HL-60 (cell line): ENCODE results near the gene FAM120A.

ENCODE experiments used
- CTCF ChIP-seq: IDR thresholded peaks from one replicate; pipeline ENCODE4 v1.5.1; 2011; ENCODE audit warnings: low read length, control low read depth, inconsistent platforms; ENCODE audit not compliant: insufficient read depth
- GABPA ChIP-seq: IDR thresholded peaks from 2 replicates; pipeline ENCODE4 v1.6.1; 2012; ENCODE audit warnings: low read depth
- POLR2AphosphoS5 ChIP-seq: IDR thresholded peaks from 2 replicates; pipeline ENCODE4 v1.6.1; 2012; ENCODE audit warnings: low read depth
- REST ChIP-seq: IDR thresholded peaks from 2 replicates; pipeline ENCODE4 v1.6.1; 2012; ENCODE audit warnings: low read depth; ENCODE audit not compliant: insufficient replicate concordance

- TF ChIP-seq REST = no peak
- TF ChIP-seq CTCF = no peak
- TF ChIP-seq GABPA = no peak
- TF ChIP-seq POLR2AphosphoS5 = no peak
Measured at GRCh38 chr9:93543117-93543516, 91.6 kb downstream of the FAM120A start.
